ENCODE results near the gene LZTR1. TPM values are rescaled to one million over a fixed set of nuclear protein-coding genes. Genes with fewer than 3 reads are reported as not detected.

The LZTR1 gene
- total RNA-seq, 1 donor from 2014 or later: 93.5 TPM

DNA sequence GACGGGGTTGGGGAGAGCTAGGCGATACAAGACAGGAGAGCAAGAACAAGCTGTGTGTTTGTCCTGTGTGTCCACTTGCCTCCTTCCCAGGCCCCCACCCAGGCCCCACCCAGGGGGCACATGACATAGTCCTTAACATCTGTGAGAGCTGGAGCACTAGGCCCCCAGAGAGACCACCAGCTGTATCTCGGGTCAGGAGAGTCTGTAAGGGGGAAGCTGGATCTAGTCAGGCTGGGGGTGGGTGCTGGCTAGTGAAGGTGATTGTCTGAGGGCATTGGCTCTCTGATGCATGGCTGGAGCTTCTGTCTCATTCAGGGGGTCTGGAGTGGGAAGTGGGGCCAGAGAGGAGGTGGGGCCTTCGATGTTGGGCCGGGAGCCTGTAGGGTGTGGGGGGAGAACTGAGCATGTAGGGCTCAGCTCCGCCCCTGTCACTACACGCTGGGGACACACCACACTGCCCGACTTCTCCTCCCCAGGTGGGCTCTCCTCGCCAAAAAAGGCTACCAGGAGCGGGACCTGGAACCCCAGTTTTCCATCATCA, 33.4 kb downstream of the LZTR1 start:
- DNase-seq (ENCODE audit: low spot score): no peak

- DNase-seq (ENCODE audit: low spot score): no peak
Measured at GRCh38 chr22:21016644-21017420, 34.7 kb downstream of the LZTR1 start.

DNA sequence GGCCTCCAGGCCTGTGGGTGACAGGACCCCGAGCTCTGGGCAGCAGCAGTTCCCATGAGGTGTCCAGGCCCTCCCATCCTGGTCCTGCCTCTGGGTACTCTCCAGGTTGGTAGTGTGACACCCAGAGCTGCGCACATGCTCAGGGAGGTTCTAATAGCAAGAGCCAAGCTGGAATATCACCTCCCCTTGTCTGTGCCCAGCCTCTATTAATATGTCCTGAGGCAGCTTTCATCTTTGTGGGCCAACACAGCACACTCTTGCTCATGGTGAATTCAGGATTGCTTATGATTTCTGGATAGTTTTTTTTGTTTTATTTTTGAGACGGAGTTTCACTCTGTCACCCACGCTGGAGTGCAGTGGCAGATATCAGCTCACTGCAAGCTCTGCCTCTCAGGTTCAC, 36.2 kb downstream of the LZTR1 start:
- DNase-seq (ENCODE audit: low spot score): no peak

GRCh38 chr22:21020802-21021429, 38.8 kb downstream of the LZTR1 start:
- no peak for DNase-seq (ENCODE audit: low spot score)

DNA sequence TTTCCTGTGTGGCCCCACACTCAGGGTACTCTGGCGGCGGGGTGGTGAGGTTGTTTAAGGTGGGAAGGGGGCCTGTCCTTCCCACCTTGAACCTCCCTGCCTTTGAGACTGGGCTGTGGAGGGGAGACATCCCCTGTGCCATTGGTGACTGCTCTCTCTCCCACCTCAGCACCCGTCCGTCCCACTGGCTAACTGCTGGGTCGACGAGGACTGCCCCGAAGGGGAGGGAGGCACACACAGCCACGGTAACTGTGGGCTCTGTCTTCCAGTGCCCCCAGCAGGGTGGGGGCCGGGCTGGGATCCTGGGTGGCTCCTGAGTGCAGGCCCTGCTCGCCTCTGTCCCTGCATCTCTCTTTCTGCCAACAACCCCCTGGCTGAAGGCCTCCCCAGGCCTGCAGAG, 40.4 kb downstream of the LZTR1 start:
- DNase-seq (ENCODE audit: low spot score): no peak

GRCh38 chr22:21022955-21023614, 41.0 kb downstream of the LZTR1 start:
- no peak for DNase-seq (ENCODE audit: low spot score)

- no peak for DNase-seq (ENCODE audit: low spot score)
Measured at GRCh38 chr22:21025266-21025665, 43.2 kb downstream of the LZTR1 start.

DNA sequence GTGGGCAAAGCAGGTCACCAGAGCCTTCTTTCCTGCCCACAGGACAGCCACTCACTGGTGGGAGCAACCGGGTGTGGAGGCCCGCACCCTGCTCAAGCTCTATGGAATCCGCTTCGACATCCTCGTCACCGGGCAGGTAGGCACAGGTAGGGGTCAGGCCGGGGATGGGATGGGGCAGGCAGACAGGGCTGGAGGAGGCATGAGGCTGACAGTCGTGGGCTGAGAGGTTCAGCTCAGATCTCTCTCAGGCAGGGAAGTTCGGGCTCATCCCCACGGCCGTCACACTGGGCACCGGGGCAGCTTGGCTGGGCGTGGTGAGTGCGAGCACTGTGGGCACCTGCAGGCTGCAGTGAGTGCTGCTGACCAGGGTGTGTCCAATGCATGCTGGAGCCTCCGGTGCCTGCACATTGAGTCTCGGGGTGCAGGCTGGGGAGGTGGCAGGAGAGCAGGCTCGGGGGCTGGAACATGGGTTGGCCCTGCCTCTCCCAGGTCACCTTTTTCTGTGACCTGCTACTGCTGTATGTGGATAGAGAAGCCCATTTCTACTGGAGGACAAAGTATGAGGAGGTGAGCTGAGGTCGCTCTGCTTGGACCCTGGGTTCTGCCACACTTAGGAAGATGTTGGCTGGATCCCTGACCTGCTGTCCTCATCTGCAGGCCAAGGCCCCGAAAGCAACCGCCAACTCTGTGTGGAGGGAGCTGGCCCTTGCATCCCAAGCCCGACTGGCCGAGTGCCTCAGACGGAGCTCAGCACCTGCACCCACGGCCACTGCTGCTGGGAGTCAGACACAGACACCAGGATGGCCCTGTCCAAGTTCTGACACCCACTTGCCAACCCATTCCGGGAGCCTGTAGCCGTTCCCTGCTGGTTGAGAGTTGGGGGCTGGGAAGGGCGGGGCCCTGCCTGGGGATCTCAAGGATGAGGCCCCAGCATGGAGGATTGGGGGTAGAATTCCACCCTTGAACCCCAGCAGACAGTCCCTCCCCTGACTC, 44.0 kb downstream of the LZTR1 start:
- DNase-seq (ENCODE audit: low spot score): no peak

DNA sequence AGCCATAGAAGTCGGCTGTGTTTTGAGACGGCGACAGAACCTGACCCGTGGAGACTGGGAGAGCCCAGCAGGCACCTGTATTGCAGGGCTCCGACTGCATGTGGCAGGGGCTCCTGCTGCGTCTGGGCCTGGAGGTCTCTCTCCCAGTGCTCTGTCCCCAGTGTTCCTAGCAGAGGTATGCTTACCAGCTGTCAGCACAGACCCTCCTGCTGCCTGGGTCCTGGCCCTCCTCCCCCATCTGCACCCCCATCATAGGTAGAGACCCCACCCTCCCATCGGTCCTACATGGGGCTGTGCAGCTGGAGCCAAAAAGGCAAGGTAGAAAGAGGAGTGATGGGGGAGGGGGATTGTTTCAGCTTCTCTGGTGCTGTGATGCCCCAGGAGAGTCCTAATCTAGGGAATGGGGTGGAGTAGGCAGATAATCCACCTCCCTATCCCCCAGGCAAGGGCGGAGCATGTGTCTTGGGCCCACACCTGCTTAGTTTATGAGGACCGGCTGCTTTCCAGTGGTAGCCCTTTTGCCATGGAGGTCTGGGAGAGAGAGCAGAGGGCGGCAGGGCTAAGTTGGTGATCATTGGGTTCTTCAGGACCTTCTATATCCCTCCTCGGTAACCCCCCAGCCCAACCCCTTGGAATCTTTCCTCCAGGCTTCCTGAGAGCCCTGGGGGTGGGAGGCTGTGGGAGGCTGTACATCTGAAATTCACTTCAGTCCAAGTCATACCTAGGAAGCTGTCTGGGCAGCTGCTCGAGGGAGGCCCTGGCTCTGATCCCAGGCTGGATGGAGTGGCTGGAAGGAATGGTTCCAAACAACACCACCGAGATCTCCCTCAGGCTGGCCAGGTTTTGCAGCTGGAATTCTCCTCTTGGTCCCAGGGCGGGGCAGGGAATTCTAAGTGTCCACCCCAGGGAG, 44.9 kb downstream of the LZTR1 start:
- no peak for DNase-seq (ENCODE audit: low spot score)

- no peak for DNase-seq (ENCODE audit: low spot score)
Measured at GRCh38 chr22:21028277-21029251, 46.5 kb downstream of the LZTR1 start.

GRCh38 chr22:21029486-21030025, 47.5 kb downstream of the LZTR1 start:
- DNase-seq (ENCODE audit: low spot score): no peak

- no peak for DNase-seq (ENCODE audit: low spot score)
Measured at GRCh38 chr22:21030032-21030431, 47.9 kb downstream of the LZTR1 start.

DNA sequence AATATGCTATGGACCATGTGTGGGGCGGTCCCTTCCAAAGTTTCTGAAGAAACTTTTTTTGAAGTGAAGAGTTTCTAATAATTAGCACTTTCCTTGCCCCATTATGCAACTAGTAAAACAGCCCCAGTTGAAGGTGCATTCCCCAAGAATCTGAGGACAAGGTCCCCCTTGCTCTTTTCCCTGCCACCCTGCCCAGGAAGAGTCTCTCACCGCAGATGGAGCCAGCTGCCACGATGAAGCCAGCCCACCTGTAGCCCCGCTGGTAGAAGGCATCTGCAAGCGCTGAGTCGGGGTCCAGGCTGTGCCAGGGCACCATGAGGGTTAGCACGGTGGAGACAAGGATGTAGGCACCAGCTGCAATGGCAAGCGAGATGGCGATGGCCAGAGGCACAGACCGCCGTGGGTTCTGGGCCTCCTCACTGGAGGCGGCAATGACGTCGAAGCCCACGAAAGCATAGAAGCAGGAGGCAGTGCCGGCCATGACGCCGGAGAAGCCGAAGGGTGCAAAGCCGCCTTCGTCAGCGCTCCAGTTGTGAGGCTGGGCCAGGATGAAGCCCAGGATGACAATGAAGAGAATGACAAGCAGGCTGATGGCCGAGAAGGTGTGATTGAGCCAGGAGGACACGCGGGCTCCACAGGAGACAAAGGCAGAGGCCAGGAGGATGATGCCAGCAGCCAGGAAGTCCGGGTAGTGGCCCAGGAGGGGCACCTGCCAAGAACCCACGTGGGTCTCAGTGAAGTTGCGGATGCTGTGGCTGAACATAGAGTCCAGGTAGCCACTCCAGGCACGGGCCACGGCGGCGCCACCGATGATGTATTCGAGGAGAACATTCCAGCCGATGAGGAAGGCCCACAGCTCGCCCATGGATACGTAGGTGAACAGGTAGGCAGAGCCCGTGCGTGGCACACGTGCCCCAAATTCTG, 48.8 kb downstream of the LZTR1 start:
- DNase-seq (ENCODE audit: low spot score): no peak

GRCh38 chr22:21031545-21032036, 49.5 kb downstream of the LZTR1 start:
- no peak for DNase-seq (ENCODE audit: low spot score)

DNA sequence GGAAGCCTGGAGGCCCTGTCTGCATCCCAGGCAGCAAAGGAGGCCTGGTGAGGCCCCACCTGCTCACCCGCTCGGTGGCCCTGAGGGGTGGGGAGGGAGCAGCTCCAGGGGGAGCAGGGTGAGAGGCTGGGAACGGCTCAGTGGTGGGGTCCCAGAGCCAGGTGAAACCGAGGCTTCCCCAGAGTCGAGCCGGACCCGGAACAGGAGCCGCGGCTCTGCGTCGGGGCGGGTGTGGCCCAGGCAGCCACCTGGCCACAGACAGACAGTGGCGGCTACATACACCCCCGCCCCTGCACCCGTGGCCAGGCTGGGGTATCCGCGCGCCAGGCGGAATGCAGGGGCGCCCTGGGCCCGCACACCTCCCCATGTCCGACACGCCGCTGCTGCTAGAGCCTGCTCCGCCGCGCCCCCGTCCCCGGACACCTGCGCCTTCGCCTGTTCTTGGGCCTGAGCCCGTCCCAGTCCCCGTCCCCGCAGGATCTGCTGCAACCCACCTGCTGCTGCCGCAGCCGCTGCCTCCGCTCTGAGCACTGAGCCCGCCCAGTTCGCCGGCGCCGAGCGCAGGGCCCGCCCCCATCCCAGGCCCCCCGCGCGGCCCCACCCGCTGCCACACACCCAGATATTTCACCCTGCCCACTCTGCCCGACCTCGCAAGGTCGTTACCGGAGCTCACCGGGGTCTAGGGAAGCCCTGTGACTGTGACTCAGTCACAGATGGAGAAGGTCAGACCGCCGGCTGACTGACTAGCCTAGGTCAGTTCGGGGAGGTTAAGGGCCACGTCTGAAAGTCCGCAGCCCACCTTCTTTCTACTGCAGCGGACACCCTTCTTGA, 50.2 kb downstream of the LZTR1 start, which contains the start of gene SLC7A4:
Gene SLC7A4 (minus strand): TSS at position 525 of the 831 bp plus-strand sequence. CDS start 749 bp downstream, outside the sequence.
- no peak for DNase-seq (ENCODE audit: low spot score)
